SK-N-SH treated with all-trans-retinoic acid at 6 μM for 48 hours (cell line): ENCODE data around the gene ACTR3.

Experiments used
- ATAC-seq: fragments of 200-7000 bp; cut with Tn5 transposase; 3 replicates; pipeline ENCODE4 v1.9.1; 2020; ENCODE audit warnings: mild to moderate bottlenecking, moderate library complexity
- ARNTL ChIP-seq: fragments of 450-650 bp; formaldehyde crosslinking; IDR thresholded peaks from 2 replicates; pipeline ENCODE4 v1.5.0; 2020; ENCODE audit warnings: low read depth, mild to moderate bottlenecking, moderate library complexity, borderline replicate concordance
- BACH2 ChIP-seq: fragments of 250-450 bp; sonication (Bioruptor Pico); IDR thresholded peaks from 2 replicates; pipeline ENCODE4 v1.9.0; 2021; ENCODE audit warnings: mild to moderate bottlenecking, borderline replicate concordance
- CSDC2 ChIP-seq: fragments of 250-450 bp; sonication (Bioruptor Pico); IDR thresholded peaks from 2 replicates; pipeline ENCODE4 v1.5.0; 2020; ENCODE audit warnings: mild to moderate bottlenecking, moderate library complexity
- ESRRG ChIP-seq: fragments of 250-450 bp; sonication (Bioruptor Pico); IDR thresholded peaks from 2 replicates; pipeline ENCODE4 v1.6.1; 2021; ENCODE audit warnings: mild to moderate bottlenecking
- GLIS3 ChIP-seq: fragments of 250-450 bp; sonication (Bioruptor Pico); IDR thresholded peaks from 2 replicates; pipeline ENCODE4 v1.5.0; 2020; ENCODE audit warnings: mild to moderate bottlenecking, moderate library complexity
- ISL1 ChIP-seq: fragments of 250-450 bp; sonication (Bioruptor Pico); IDR thresholded peaks from 2 replicates; pipeline ENCODE4 v2.1.2; 2022; ENCODE audit warnings: mild to moderate bottlenecking, moderate library complexity
- OSR1 ChIP-seq: fragments of 250-450 bp; sonication (Bioruptor Pico); IDR thresholded peaks from 2 replicates; pipeline ENCODE4 v1.8.0; 2022; ENCODE audit warnings: moderate library complexity, mild to moderate bottlenecking, inconsistent platforms
- PPARA ChIP-seq: fragments of 250-450 bp; sonication (Bioruptor Pico); IDR thresholded peaks from 2 replicates; pipeline ENCODE4 v1.5.0; 2020; ENCODE audit warnings: mild to moderate bottlenecking, borderline replicate concordance
- RARB ChIP-seq: fragments of 250-450 bp; sonication (Bioruptor Pico); IDR thresholded peaks from 2 replicates; pipeline ENCODE4 v1.8.0; 2021; ENCODE audit warnings: mild to moderate bottlenecking, moderate library complexity
- TOX ChIP-seq: fragments of 250-450 bp; sonication (Bioruptor Pico); IDR thresholded peaks from 2 replicates; pipeline ENCODE4 v1.8.0; 2021; ENCODE audit warnings: mild to moderate bottlenecking, moderate library complexity, borderline replicate concordance
- ZC3H10 ChIP-seq: fragments of 250-450 bp; sonication (Bioruptor Pico); IDR thresholded peaks from 2 replicates; pipeline ENCODE4 v1.5.1; 2021; ENCODE audit warnings: mild to moderate bottlenecking, moderate library complexity
- ZFP3 ChIP-seq: fragments of 250-450 bp; sonication (Bioruptor Pico); IDR thresholded peaks from 2 replicates; pipeline ENCODE4 v1.5.0; 2020; ENCODE audit warnings: mild to moderate bottlenecking, moderate library complexity
- ZFP30 ChIP-seq: fragments of 450-650 bp; formaldehyde crosslinking; IDR thresholded peaks from 2 replicates; pipeline ENCODE4 v1.5.0; 2022; ENCODE audit warnings: mild to moderate bottlenecking, moderate library complexity
- ZNF565 ChIP-seq: fragments of 450-650 bp; formaldehyde crosslinking; conservative IDR thresholded peaks from 2 replicates; pipeline ENCODE4 v1.5.0; 2020; ENCODE audit warnings: low read depth, mild to moderate bottlenecking, moderate library complexity
- ZNF8 ChIP-seq: fragments of 450-650 bp; formaldehyde crosslinking; IDR thresholded peaks from 2 replicates; pipeline ENCODE4 v1.5.0; 2020; ENCODE audit warnings: mild to moderate bottlenecking, moderate library complexity
- TF ChIP-seq, protein P1 (sequence below): fragments of 250-450 bp; sonication (Bioruptor Pico); IDR thresholded peaks from 2 replicates; pipeline ENCODE4 v1.8.0; 2021; ENCODE audit warnings: low read depth, mild to moderate bottlenecking, moderate library complexity, borderline replicate concordance
- TF ChIP-seq, protein P2 (sequence below): fragments of 250-450 bp; sonication (Bioruptor Pico); IDR thresholded peaks from 2 replicates; pipeline ENCODE4 v1.8.0; 2020; ENCODE audit warnings: mild to moderate bottlenecking, moderate library complexity, borderline replicate concordance
- TF ChIP-seq, protein P3 (sequence below): fragments of 250-450 bp; sonication (Bioruptor Pico); IDR thresholded peaks from 2 replicates; pipeline ENCODE4 v1.5.0; 2020; ENCODE audit warnings: mild to moderate bottlenecking, moderate library complexity
- TF ChIP-seq, protein P4 (sequence below): fragments of 250-450 bp; sonication (Bioruptor Pico); IDR thresholded peaks from 2 replicates; pipeline ENCODE4 v1.5.1; 2020; ENCODE audit warnings: low read depth, mild to moderate bottlenecking, moderate library complexity
- TF ChIP-seq, protein P5 (sequence below): fragments of 250-450 bp; sonication (Bioruptor Pico); IDR thresholded peaks from 2 replicates; pipeline ENCODE4 v1.5.1; 2021; ENCODE audit warnings: mild to moderate bottlenecking, moderate library complexity

The ACTR3 gene

DNA sequence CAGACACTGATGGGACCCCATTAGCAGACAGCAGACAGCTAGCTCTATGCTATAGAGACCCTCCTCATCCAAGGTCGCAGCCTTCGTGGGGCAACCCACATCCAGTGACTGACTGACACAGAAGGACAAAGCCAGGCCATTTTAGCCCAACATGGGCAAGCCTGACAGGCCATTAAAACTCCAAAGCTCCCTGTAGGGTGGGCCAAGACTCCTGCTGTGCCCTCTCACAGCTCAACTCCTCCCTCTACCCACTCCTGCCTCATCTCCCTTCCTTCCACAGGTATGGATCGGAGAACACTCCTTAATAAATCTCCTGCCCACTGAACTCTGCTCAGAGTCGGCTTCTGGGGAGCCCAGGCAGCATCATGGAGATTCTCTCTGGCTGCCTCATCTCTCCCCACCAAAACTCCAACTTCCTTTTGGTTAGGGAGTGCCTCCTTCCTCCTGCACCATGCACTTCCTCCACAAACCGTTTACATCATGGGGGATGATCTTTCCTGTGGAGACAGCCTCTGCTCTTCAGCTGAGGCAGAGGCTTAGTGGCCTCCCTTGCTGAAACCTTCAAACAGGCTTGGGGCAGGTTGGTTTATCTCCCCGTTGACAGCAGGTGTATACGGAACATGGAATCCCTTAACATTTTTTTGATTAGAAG lies 86.5 kb downstream of the ACTR3 start:
- TF ChIP-seq CSDC2 (CRISPR knock-in tag), result no peak
- no peak for TF ChIP-seq PPARA
- no peak for TF ChIP-seq TOX (CRISPR knock-in tag)
- TF ChIP-seq ZFP30 (CRISPR knock-in tag), result no peak
- no peak for TF ChIP-seq ESRRG (CRISPR knock-in tag)
- TF ChIP-seq ZC3H10 (CRISPR knock-in tag), result no peak
- TF ChIP-seq ARNTL (CRISPR knock-in tag), result no peak
- no peak for TF ChIP-seq BACH2 (CRISPR knock-in tag)
- TF ChIP-seq, protein P1, sequence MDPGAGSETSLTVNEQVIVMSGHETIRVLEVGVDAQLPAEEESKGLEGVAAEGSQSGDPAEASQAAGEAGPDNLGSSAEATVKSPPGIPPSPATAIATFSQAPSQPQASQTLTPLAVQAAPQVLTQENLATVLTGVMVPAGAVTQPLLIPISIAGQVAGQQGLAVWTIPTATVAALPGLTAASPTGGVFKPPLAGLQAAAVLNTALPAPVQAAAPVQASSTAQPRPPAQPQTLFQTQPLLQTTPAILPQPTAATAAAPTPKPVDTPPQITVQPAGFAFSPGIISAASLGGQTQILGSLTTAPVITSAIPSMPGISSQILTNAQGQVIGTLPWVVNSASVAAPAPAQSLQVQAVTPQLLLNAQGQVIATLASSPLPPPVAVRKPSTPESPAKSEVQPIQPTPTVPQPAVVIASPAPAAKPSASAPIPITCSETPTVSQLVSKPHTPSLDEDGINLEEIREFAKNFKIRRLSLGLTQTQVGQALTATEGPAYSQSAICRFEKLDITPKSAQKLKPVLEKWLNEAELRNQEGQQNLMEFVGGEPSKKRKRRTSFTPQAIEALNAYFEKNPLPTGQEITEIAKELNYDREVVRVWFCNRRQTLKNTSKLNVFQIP (CRISPR knock-in tag), result no peak
- no peak for TF ChIP-seq ISL1 (CRISPR knock-in tag)
- TF ChIP-seq, protein P2, sequence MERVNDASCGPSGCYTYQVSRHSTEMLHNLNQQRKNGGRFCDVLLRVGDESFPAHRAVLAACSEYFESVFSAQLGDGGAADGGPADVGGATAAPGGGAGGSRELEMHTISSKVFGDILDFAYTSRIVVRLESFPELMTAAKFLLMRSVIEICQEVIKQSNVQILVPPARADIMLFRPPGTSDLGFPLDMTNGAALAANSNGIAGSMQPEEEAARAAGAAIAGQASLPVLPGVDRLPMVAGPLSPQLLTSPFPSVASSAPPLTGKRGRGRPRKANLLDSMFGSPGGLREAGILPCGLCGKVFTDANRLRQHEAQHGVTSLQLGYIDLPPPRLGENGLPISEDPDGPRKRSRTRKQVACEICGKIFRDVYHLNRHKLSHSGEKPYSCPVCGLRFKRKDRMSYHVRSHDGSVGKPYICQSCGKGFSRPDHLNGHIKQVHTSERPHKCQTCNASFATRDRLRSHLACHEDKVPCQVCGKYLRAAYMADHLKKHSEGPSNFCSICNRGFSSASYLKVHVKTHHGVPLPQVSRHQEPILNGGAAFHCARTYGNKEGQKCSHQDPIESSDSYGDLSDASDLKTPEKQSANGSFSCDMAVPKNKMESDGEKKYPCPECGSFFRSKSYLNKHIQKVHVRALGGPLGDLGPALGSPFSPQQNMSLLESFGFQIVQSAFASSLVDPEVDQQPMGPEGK, result no peak
- no peak for TF ChIP-seq ZNF8 (CRISPR knock-in tag)
- TF ChIP-seq GLIS3 (CRISPR knock-in tag), result no peak
- TF ChIP-seq RARB (CRISPR knock-in tag), result no peak
- TF ChIP-seq, protein P3, sequence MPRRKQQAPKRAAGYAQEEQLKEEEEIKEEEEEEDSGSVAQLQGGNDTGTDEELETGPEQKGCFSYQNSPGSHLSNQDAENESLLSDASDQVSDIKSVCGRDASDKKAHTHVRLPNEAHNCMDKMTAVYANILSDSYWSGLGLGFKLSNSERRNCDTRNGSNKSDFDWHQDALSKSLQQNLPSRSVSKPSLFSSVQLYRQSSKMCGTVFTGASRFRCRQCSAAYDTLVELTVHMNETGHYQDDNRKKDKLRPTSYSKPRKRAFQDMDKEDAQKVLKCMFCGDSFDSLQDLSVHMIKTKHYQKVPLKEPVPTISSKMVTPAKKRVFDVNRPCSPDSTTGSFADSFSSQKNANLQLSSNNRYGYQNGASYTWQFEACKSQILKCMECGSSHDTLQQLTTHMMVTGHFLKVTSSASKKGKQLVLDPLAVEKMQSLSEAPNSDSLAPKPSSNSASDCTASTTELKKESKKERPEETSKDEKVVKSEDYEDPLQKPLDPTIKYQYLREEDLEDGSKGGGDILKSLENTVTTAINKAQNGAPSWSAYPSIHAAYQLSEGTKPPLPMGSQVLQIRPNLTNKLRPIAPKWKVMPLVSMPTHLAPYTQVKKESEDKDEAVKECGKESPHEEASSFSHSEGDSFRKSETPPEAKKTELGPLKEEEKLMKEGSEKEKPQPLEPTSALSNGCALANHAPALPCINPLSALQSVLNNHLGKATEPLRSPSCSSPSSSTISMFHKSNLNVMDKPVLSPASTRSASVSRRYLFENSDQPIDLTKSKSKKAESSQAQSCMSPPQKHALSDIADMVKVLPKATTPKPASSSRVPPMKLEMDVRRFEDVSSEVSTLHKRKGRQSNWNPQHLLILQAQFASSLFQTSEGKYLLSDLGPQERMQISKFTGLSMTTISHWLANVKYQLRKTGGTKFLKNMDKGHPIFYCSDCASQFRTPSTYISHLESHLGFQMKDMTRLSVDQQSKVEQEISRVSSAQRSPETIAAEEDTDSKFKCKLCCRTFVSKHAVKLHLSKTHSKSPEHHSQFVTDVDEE (CRISPR knock-in tag), result no peak
- no peak for TF ChIP-seq OSR1 (CRISPR knock-in tag)
- no peak for TF ChIP-seq ZFP3 (CRISPR knock-in tag)
- TF ChIP-seq, protein P4, sequence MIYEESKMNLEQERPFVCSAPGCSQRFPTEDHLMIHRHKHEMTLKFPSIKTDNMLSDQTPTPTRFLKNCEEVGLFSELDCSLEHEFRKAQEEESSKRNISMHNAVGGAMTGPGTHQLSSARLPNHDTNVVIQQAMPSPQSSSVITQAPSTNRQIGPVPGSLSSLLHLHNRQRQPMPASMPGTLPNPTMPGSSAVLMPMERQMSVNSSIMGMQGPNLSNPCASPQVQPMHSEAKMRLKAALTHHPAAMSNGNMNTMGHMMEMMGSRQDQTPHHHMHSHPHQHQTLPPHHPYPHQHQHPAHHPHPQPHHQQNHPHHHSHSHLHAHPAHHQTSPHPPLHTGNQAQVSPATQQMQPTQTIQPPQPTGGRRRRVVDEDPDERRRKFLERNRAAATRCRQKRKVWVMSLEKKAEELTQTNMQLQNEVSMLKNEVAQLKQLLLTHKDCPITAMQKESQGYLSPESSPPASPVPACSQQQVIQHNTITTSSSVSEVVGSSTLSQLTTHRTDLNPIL, result no peak
- TF ChIP-seq, all 23 proteins: peak for 0
- ATAC-seq, result no peak

DNA sequence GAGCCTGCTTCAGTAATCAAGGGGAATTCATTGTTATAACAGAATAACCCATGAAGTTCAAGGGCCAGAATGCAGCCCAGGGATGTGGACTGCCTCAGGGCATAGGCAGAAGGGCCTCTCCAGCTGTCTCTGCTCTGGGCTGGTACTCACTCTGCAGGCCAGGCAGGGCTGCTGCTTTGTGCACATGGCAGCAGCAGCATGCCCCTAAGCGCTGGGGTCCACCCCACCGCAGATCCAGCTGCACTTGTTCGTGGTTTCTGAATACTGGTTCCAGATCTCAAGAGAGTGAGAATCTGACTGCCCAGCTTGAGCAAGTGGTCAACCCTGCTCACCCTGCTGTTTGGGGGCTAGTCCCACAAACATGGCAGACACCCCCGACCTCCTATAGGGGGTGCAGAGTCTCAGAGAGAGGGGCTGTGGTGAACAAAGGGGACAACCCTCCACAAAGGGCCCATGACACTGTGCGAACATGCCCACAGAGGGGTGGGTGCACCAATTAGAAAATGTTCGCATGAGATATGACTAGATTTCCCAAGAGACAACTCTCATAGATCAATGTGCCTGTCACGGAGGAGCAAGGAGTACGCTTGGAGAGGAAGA lies 87.3 kb downstream of the ACTR3 start:
- no peak for ATAC-seq
- TF ChIP-seq, protein P5, sequence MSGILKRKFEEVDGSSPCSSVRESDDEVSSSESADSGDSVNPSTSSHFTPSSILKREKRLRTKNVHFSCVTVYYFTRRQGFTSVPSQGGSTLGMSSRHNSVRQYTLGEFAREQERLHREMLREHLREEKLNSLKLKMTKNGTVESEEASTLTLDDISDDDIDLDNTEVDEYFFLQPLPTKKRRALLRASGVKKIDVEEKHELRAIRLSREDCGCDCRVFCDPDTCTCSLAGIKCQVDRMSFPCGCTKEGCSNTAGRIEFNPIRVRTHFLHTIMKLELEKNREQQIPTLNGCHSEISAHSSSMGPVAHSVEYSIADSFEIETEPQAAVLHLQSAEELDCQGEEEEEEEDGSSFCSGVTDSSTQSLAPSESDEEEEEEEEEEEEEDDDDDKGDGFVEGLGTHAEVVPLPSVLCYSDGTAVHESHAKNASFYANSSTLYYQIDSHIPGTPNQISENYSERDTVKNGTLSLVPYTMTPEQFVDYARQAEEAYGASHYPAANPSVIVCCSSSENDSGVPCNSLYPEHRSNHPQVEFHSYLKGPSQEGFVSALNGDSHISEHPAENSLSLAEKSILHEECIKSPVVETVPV (CRISPR knock-in tag), result no peak
- TF ChIP-seq ZC3H10 (CRISPR knock-in tag) (no peak), PPARA (no peak), ZNF565 (no peak), ZFP30 (CRISPR knock-in tag) (no peak)
- TF ChIP-seq, protein P4, result no peak
